Loucy (cell line): ENCODE measurements around the gene SPOCK2.

Experiments
- EZH2phosphoT487 ChIP-seq: fragments of 200-600 bp; IDR thresholded peaks from 2 replicates; pipeline ENCODE4 v1.6.1; 2018; ENCODE audit warnings: antibody characterized with exemption, mild to moderate bottlenecking, moderate library complexity, borderline replicate concordance
- TF ChIP-seq, protein P1 (sequence below): fragments of 200-600 bp; sonication (generic); conservative IDR thresholded peaks from 2 replicates; pipeline ENCODE4 v1.5.1; 2014; ENCODE audit warnings: mild to moderate bottlenecking, antibody characterized with exemption, low read length

DNA sequence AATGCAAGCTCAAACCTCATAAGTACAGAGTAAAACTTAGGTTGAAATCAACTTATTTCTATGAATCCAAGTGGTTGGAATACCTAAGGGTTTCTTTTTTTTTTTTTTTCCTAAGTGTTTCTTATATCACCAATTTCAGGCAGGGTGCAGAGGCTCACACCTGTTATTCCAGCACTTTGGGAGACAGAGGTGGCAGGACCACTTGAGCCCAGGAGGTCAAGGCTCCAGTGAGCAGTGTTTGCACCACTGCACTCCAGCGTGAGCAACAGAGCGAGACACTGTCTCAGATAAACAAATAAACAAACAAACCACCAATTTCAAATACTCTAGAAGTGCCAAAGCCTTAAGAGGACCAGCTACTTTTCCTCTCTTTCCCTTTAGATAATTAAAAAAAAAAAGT lies 39.2 kb upstream of the SPOCK2 start:
- TF ChIP-seq, protein P1, sequence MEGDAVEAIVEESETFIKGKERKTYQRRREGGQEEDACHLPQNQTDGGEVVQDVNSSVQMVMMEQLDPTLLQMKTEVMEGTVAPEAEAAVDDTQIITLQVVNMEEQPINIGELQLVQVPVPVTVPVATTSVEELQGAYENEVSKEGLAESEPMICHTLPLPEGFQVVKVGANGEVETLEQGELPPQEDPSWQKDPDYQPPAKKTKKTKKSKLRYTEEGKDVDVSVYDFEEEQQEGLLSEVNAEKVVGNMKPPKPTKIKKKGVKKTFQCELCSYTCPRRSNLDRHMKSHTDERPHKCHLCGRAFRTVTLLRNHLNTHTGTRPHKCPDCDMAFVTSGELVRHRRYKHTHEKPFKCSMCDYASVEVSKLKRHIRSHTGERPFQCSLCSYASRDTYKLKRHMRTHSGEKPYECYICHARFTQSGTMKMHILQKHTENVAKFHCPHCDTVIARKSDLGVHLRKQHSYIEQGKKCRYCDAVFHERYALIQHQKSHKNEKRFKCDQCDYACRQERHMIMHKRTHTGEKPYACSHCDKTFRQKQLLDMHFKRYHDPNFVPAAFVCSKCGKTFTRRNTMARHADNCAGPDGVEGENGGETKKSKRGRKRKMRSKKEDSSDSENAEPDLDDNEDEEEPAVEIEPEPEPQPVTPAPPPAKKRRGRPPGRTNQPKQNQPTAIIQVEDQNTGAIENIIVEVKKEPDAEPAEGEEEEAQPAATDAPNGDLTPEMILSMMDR: no peak
- TF ChIP-seq EZH2phosphoT487: no peak
